Effector CD4-positive, alpha-beta T cell (primary cell): ENCODE results near the gene ADCY10.
"Not testable (repeated sequence)": the region's sequence is repeated elsewhere in the genome, so short reads cannot be mapped to it uniquely, and the experiment has no call there.

Experiments used
- DNase-seq: peaks from one replicate; pipeline ENCODE4 v3.0.0-alpha.2; 2020

ADCY10 gene

GRCh38 chr1:167882376-167882775 lies 31.6 kb downstream of the ADCY10 start:
- DNase-seq, result no peak

- no peak for DNase-seq
These were observed 32.1 kb downstream of the ADCY10 start for GRCh38 chr1:167881786-167882185.

- no peak for DNase-seq
These were observed 32.9 kb downstream of the ADCY10 start for GRCh38 chr1:167881069-167881468.

- no peak for DNase-seq
These were observed 33.3 kb downstream of the ADCY10 start for GRCh38 chr1:167880580-167881021.

GRCh38 chr1:167879508-167879907 lies 34.4 kb downstream of the ADCY10 start:
- no peak for DNase-seq

- no peak for DNase-seq
These were observed 35.4 kb downstream of the ADCY10 start for GRCh38 chr1:167878372-167879160.

GRCh38 chr1:167876597-167877175 lies 37.2 kb downstream of the ADCY10 start:
- DNase-seq, result no peak

- DNase-seq, result no peak
These were observed 42.6 kb downstream of the ADCY10 start for GRCh38 chr1:167871331-167871730.

- DNase-seq, result not testable (repeated sequence)
These were observed 44.6 kb downstream of the ADCY10 start for GRCh38 chr1:167869157-167870001.

GRCh38 chr1:167866739-167867414 lies 47.1 kb downstream of the ADCY10 start:
- not testable (repeated sequence) for DNase-seq

GRCh38 chr1:167866326-167866725 lies 47.6 kb downstream of the ADCY10 start:
- DNase-seq, result not testable (repeated sequence)

GRCh38 chr1:167865804-167866308 lies 48.1 kb downstream of the ADCY10 start:
- DNase-seq, result not testable (repeated sequence)

GRCh38 chr1:167865193-167865592 lies 48.7 kb downstream of the ADCY10 start:
- DNase-seq, result not testable (repeated sequence)

GRCh38 chr1:167864392-167865032 lies 49.4 kb downstream of the ADCY10 start:
- DNase-seq, result no peak

GRCh38 chr1:167863921-167864279 lies 50.0 kb downstream of the ADCY10 start:
- no peak for DNase-seq

- DNase-seq, result not testable (repeated sequence)
These were observed 50.6 kb downstream of the ADCY10 start for GRCh38 chr1:167863191-167863920.

- DNase-seq, result no peak
These were observed 51.4 kb downstream of the ADCY10 start for GRCh38 chr1:167862432-167863076.

GRCh38 chr1:167861664-167862381 lies 52.1 kb downstream of the ADCY10 start:
- DNase-seq, result no peak

- DNase-seq, result no peak
These were observed 53.6 kb downstream of the ADCY10 start for GRCh38 chr1:167860231-167860923.
